Suprapubic skin (tissue), 4 donors: Measurements from ENCODE around the gene PACC1. TPM values are rescaled to one million over a fixed set of nuclear protein-coding genes. Genes with fewer than 3 reads are reported as not detected.
A peak's percentile ranks its signal among the peaks of the same experiment; 100 is the strongest.

ENCODE experiments used
- DNase-seq, 2 donors: peaks; one replicate each; pipeline ENCODE4 v3.0.0-alpha.2; 2019; ENCODE audit warnings: low spot score in 2 of 2
- H3K27ac ChIP-seq: fragments of 200-600 bp; sonication (generic); one replicate; pipeline ENCODE4 v1.5.1; 2019
- H3K27me3 ChIP-seq: fragments of 200-600 bp; sonication (generic); one replicate; pipeline ENCODE4 v1.5.1; 2019
- H3K36me3 ChIP-seq: fragments of 200-600 bp; sonication (generic); one replicate; pipeline ENCODE4 v1.5.1; 2019
- H3K4me1 ChIP-seq: fragments of 200-600 bp; sonication (generic); one replicate; pipeline ENCODE4 v1.5.1; 2019
- H3K4me3 ChIP-seq: fragments of 200-600 bp; sonication (generic); one replicate; pipeline ENCODE4 v1.5.1; 2019; ENCODE audit warnings: mild to moderate bottlenecking
- H3K9me3 ChIP-seq: fragments of 200-600 bp; sonication (generic); one replicate; pipeline ENCODE4 v1.5.1; 2019
- CTCF ChIP-seq, 2 donors: fragments of 200-600 bp in 1 of 2; fragments of 450-650 bp in 1 of 2; sonication (generic) in 1 of 2; IDR thresholded peaks; one replicate each; pipeline ENCODE4 v1.5.1; 2016 to 2019; ENCODE audit warnings: antibody characterized with exemption in 2 of 2, mild to moderate bottlenecking in 1 of 2, moderate library complexity in 1 of 2
- EP300 ChIP-seq: sonication (generic); formaldehyde crosslinking; IDR thresholded peaks from one replicate; pipeline ENCODE4 v1.6.1; 2017; ENCODE audit warnings: antibody characterized with exemption
- POLR2A ChIP-seq, 2 donors: fragments of 450-650 bp; IDR thresholded peaks; one replicate each; pipeline ENCODE4 v1.6.1; 2017; ENCODE audit warnings: antibody characterized with exemption in 2 of 2, mild to moderate bottlenecking in 2 of 2, moderate library complexity in 2 of 2
- POLR2AphosphoS5 ChIP-seq, 3 donors: sonication (generic); formaldehyde crosslinking; IDR thresholded peaks; one replicate each; pipeline ENCODE4 v1.6.1; 2017; ENCODE audit warnings: antibody characterized with exemption in 3 of 3
- WGBS: methylation state at CpG from one replicate; pipeline ENCODE4 v1.1.5; 2018; 5-methylcytosine and 5-hydroxymethylcytosine counted together
- total RNA-seq, 4 donors: library from RNA; depleted of rRNA; stranded (reverse); fragments of >200 nt; gene quantifications; one replicate each; pipeline ENCODE4 v1.1.0, GENCODE V29; 2016

Gene PACC1
- total RNA-seq, 4 donors from 2014 or later: 3.3 to 11.9 (median 4.7) TPM

GRCh38 chr1:212459656-212460055, 45.0 kb upstream of the PACC1 start:
- Histone ChIP-seq H3K27me3 (no peaks in the 10 kb centered on the region), H3K4me3 (no peak overlapping the region), H3K27ac (no peak overlapping the region), H3K9me3 (no peaks in the 10 kb centered on the region), H3K36me3 (no peaks in the 10 kb centered on the region), H3K4me1 (peaks cover 15% of the 10 kb centered on the region)
- 68% methylated on average over 5 of the region's 5 CpGs for WGBS
- TF ChIP-seq POLR2A (IDR thresholded peaks at IDR 0.05) (no peak), CTCF (IDR thresholded peaks at IDR 0.05) (no peak)
- no peak for DNase-seq

- 48% methylated on average over 1 of the region's 1 CpG for WGBS
Measured at GRCh38 chr1:212458817-212459216, 44.1 kb upstream of the PACC1 start.

GRCh38 chr1:212457740-212458338, 43.2 kb upstream of the PACC1 start:
- TF ChIP-seq CTCF (IDR thresholded peaks at IDR 0.05): peak in 1 of 2 donors; percentile 30
- TF ChIP-seq POLR2AphosphoS5 (IDR thresholded peaks at IDR 0.05): no peak
- 60% methylated on average over 8 of the region's 8 CpGs for WGBS
- Histone ChIP-seq H3K4me3 (no peak overlapping the region), H3K27me3 (no peaks in the 10 kb centered on the region), H3K9me3 (no peaks in the 10 kb centered on the region), H3K4me1 (peaks cover 14% of the 10 kb centered on the region), H3K36me3 (no peaks in the 10 kb centered on the region), H3K27ac (no peak overlapping the region)
- no peak for DNase-seq

More at GRCh38 chr1:212458817-212459216, 44.1 kb upstream of the PACC1 start:
- Histone ChIP-seq H3K27ac (no peak overlapping the region), H3K9me3 (no peaks in the 10 kb centered on the region), H3K4me3 (no peak overlapping the region), H3K36me3 (no peaks in the 10 kb centered on the region), H3K27me3 (no peaks in the 10 kb centered on the region), H3K4me1 (peaks cover 10% of the 10 kb centered on the region)
- DNase-seq: no peak
- TF ChIP-seq POLR2AphosphoS5 (IDR thresholded peaks at IDR 0.05) (no peak), EP300 (no peak), POLR2A (IDR thresholded peaks at IDR 0.05) (no peak), CTCF (IDR thresholded peaks at IDR 0.05) (no peak)

- no peak overlapping the region for H3K4me3 ChIP-seq
- H3K36me3 ChIP-seq: no peaks in the 10 kb centered on the region
- H3K9me3 ChIP-seq: no peaks in the 10 kb centered on the region
- TF ChIP-seq CTCF (IDR thresholded peaks at IDR 0.05) (peak; percentile 93 to 96), EP300 (no peak), POLR2A (IDR thresholded peaks at IDR 0.05) (no peak)
- DNase-seq: peak; percentile 91 to 94
- H3K27me3 ChIP-seq: no peaks in the 10 kb centered on the region
- whole genome bisulfite sequencing: 27% methylated on average over 10 of the region's 10 CpGs
- peaks cover 14% of the 10 kb centered on the region for H3K4me1 ChIP-seq
- H3K27ac ChIP-seq: no peak overlapping the region
Measured at GRCh38 chr1:212455803-212456528, 41.3 kb upstream of the PACC1 start.

- TF ChIP-seq POLR2AphosphoS5 (IDR thresholded peaks at IDR 0.05): no peak
- no peak for TF ChIP-seq EP300
- TF ChIP-seq POLR2A (IDR thresholded peaks at IDR 0.05): no peak
- TF ChIP-seq CTCF (IDR thresholded peaks at IDR 0.05): no peak
- 85% methylated on average over 2 of the region's 2 CpGs for WGBS
- no peaks in the 10 kb centered on the region for H3K36me3 ChIP-seq
- H3K27me3 ChIP-seq: no peaks in the 10 kb centered on the region
- H3K4me1 ChIP-seq: peaks cover 14% of the 10 kb centered on the region
- no peaks in the 10 kb centered on the region for H3K9me3 ChIP-seq
- no peak overlapping the region for H3K4me3 ChIP-seq
- no peak overlapping the region for H3K27ac ChIP-seq
- no peak for DNase-seq
Measured at GRCh38 chr1:212455401-212455800, 40.7 kb upstream of the PACC1 start.
